Kidney tubule cell (primary cell): ENCODE measurements around the gene SP6.

Experiments used
- DNase-seq: peaks from one replicate; pipeline ENCODE4 v3.0.0-alpha.2; 2018; ENCODE audit warnings: low spot score

Gene SP6

GRCh38 chr17:47812146-47812920, 38.6 kb downstream of the SP6 start:
- no peak for DNase-seq

GRCh38 chr17:47811709-47812108, 39.3 kb downstream of the SP6 start:
- no peak for DNase-seq

- no peak for DNase-seq
Observed at GRCh38 chr17:47810901-47811635, 39.9 kb downstream of the SP6 start.

GRCh38 chr17:47810200-47810821, 40.7 kb downstream of the SP6 start:
- DNase-seq: peak; percentile 93

- no peak for DNase-seq
Observed at GRCh38 chr17:47808830-47809480, 42.0 kb downstream of the SP6 start.

- DNase-seq: no peak
Observed at GRCh38 chr17:47808036-47808829, 42.7 kb downstream of the SP6 start.

DNA sequence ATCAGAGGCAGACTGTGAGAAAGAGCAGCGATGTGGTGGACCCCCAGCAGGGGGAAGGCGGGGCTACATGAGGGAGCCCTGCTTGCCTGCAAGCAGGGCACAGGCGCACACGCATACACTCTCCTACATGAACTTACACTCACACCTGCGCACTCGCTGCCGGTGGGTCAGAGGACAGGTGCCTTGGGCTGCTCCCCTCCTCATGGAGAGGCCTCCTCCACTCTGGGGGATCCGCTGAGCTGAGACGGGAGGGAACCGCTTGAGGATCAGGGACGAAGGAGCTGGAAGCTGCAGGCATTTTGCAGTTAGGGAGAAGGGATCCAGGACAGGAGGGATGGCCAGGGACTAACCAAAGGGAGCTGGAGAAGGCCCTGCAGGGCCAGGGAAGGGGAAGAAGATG, 43.5 kb downstream of the SP6 start:
- DNase-seq: no peak

GRCh38 chr17:47806913-47807255, 44.1 kb downstream of the SP6 start:
- DNase-seq: no peak

GRCh38 chr17:47806026-47806912, 44.7 kb downstream of the SP6 start:
- no peak for DNase-seq

- DNase-seq: no peak
Observed at GRCh38 chr17:47804461-47804860, 46.5 kb downstream of the SP6 start.

DNA sequence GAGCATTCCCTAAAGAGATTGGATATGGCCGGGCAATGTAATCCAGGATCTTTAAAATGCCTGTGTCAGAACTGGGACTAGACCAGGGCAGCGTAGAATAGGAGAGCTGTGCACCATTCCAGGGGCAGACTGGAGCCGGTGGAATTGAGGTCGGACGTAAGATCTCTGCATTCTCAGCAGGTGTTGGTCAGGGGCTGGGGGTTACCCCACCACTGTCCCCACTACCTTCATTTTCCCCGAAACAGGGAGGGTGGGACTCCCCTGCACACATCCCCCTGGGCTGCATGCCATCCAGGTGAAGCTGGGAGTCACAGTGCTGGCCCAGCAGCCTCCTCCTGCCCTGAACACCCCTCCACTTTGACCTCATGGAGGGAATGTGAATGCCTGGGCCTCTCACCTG, 47.2 kb downstream of the SP6 start:
- no peak for DNase-seq

DNA sequence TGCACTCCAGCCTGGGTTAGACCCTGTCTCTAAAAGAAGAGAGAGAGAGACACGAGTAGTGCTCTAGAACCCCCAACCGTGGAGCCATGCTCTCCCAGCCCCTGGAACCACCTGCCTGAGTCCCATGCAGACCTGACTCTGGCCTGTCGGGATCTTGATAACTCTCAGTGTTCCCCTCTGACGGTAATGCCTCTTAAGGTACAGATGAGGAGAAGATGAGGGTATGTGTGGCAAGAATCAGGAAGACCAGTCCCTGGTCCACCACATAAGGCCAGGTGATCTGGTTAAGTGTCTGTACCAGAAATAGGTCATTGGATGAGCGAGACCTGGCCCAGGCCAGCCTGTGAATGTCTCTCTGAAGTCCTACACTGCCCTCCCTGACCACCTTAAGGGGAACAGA, 47.8 kb downstream of the SP6 start:
- DNase-seq: no peak

- peak; percentile 69 for DNase-seq
Observed at GRCh38 chr17:47802341-47803022, 48.5 kb downstream of the SP6 start.

- DNase-seq: no peak
Observed at GRCh38 chr17:47801906-47802305, 49.1 kb downstream of the SP6 start.

DNA sequence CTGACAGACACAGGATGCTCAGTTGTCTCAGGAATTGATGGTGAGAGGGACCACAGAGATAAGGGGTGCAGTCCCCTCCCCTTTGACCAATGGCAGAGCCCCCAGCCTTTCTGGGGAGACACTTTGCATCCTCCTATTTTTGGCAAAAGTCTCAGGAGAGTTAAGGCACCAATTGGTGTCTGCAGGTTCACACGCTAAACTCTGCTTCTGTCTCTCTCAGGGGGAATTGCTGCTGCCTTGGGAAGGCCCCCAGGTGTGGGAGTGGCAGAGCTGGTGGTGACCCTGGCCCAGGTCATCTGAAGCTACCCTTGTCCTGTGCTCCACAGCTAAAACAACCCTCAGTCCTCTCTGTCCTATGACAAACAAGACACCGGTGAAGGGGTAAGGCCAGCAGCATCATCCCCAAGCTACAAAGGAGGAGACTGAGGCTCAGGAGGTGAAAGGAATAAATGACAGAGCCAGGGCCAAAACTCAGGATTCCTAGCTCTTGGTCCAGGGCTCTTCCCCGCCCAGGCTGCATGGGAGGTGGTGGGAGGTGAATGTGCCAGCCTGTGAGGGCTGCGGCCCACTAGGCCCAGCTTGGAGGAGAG, 49.7 kb downstream of the SP6 start:
- DNase-seq: no peak

DNA sequence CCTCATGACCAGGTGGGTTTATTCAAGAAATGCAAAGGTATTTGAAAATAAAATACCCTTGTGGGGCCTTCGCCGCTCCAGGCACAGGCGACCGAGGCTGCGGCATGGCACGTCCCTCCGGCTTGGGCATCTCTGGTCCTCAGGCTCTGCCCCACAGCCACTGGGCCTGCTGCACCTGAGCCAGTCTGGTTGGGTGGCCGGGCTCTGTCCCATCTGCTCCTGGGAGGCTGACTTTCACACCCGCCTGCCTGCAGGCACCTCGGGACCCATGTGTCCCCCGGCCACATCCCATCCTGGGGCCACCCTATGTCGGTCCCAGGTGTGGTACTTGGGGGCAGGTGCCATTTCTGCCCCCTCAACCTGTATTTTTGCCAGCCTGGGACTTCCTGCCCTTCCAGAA, 50.3 kb downstream of the SP6 start:
- no peak for DNase-seq

GRCh38 chr17:47797797-47798196, 53.2 kb downstream of the SP6 start:
- no peak for DNase-seq
